ENCODE measurements around the gene ALDH16A1. TPM values are rescaled to one million over a fixed set of nuclear protein-coding genes. Genes with fewer than 3 reads are reported as not detected.
A peak's percentile ranks its signal among the peaks of the same experiment; 100 is the strongest.

ALDH16A1 gene
- 10 to 100 TPM; 14.6 to 29.7 (median 25.2) TPM for polyA plus RNA-seq (ENCODE audit: insufficient read length in 4 of 4)

- DNase-seq (ENCODE audit: low read depth in 4 of 4, low spot score in 2 of 4) = peak; percentile 94 to 97 (median 96)
These were observed at the start of gene ALDH16A1 for GRCh38 chr19:49453013-49453756. ALDH16A1 (plus strand) TSS chr19:49453225; CDS start chr19:49453332, 107 bp downstream.

- peak in 1 of 4 donors; percentile 48 for DNase-seq (ENCODE audit: low read depth in 4 of 4, low spot score in 2 of 4)
These were observed 49.4 kb upstream of the ALDH16A1 start for GRCh38 chr19:49403404-49404187.

GRCh38 chr19:49407079-49407478 is 45.9 kb upstream of the ALDH16A1 start:
- no peak for DNase-seq (ENCODE audit: low read depth in 4 of 4, low spot score in 2 of 4)

GRCh38 chr19:49407482-49408015 is 45.5 kb upstream of the ALDH16A1 start:
- no peak for DNase-seq (ENCODE audit: low read depth in 4 of 4, low spot score in 2 of 4)

- DNase-seq (ENCODE audit: low read depth in 4 of 4, low spot score in 2 of 4) = no peak
These were observed 44.1 kb upstream of the ALDH16A1 start for GRCh38 chr19:49408816-49409440.

GRCh38 chr19:49409441-49410029 is 43.5 kb upstream of the ALDH16A1 start:
- DNase-seq (ENCODE audit: low read depth in 4 of 4, low spot score in 2 of 4) = no peak

GRCh38 chr19:49411681-49412326 is 41.2 kb upstream of the ALDH16A1 start:
- no peak for DNase-seq (ENCODE audit: low read depth in 4 of 4, low spot score in 2 of 4)

- DNase-seq (ENCODE audit: low read depth in 4 of 4, low spot score in 2 of 4) = peak in 3 of 4 donors; percentile 55 to 84 (median 73)
These were observed 39.7 kb upstream of the ALDH16A1 start for GRCh38 chr19:49413348-49413747.

GRCh38 chr19:49414256-49414655 is 38.8 kb upstream of the ALDH16A1 start:
- no peak for DNase-seq (ENCODE audit: low read depth in 4 of 4, low spot score in 2 of 4)

GRCh38 chr19:49415102-49415809 is 37.8 kb upstream of the ALDH16A1 start:
- DNase-seq (ENCODE audit: low read depth in 4 of 4, low spot score in 2 of 4) = no peak

- DNase-seq (ENCODE audit: low read depth in 4 of 4, low spot score in 2 of 4) = no peak
These were observed 37.2 kb upstream of the ALDH16A1 start for GRCh38 chr19:49415810-49416200.

GRCh38 chr19:49417088-49417487 is 35.9 kb upstream of the ALDH16A1 start:
- no peak for DNase-seq (ENCODE audit: low read depth in 4 of 4, low spot score in 2 of 4)

GRCh38 chr19:49418511-49418910 is 34.5 kb upstream of the ALDH16A1 start:
- no peak for DNase-seq (ENCODE audit: low read depth in 4 of 4, low spot score in 2 of 4)

GRCh38 chr19:49419173-49419572 is 33.9 kb upstream of the ALDH16A1 start:
- DNase-seq (ENCODE audit: low read depth in 4 of 4, low spot score in 2 of 4) = no peak

- DNase-seq (ENCODE audit: low read depth in 4 of 4, low spot score in 2 of 4) = no peak
These were observed 32.8 kb upstream of the ALDH16A1 start for GRCh38 chr19:49420227-49420626.

- peak in 2 of 4 donors; percentile 32 to 66 for DNase-seq (ENCODE audit: low read depth in 4 of 4, low spot score in 2 of 4)
These were observed 31.8 kb upstream of the ALDH16A1 start for GRCh38 chr19:49421039-49421877.

- DNase-seq (ENCODE audit: low read depth in 4 of 4, low spot score in 2 of 4) = no peak
These were observed 31.2 kb upstream of the ALDH16A1 start for GRCh38 chr19:49421878-49422202.

- no peak for DNase-seq (ENCODE audit: low read depth in 4 of 4, low spot score in 2 of 4)
These were observed 30.5 kb upstream of the ALDH16A1 start for GRCh38 chr19:49422407-49423070.
